ENCODE results near the gene FYB1.

The FYB1 gene

DNA sequence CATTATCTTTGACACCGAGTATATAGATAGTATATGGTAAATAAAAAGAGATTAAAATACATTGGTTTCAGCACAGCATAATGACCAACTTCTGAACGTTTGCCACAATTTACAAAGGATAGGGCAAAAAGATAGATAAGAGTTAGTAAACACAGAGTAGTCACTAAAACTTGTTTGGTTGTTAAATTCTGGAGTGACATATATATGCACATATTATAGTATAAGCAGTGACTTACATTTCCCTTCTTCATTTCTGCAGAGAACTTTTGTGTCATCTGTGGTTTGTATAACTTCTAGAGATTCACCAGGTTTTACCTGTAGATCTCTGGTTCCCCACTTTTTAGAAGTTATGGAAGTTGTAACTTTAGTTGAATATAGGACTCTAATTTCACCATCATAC is 100.7 kb downstream of the FYB1 start:
- no peak for DNase-seq (ENCODE audit: low read depth)

DNA sequence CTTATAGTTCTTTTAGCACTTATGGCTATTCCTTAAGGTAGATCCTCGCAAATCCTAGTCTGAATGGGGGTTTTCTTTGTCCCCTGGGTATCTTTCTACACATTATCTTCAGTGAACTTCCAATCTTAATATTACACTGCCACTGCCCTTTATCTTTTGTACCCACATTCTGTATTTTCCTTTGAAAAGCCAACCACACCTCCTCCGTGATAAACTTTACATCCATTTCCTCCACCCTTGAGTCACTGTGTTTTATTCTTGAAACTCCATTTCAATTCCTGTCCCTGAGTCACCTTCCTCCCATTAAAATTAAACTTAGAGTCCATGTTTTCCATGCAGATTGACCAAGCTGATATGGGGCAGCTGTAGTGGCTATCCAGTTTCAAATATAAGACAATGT is 102.0 kb downstream of the FYB1 start:
- no peak for DNase-seq (ENCODE audit: low read depth)

DNA sequence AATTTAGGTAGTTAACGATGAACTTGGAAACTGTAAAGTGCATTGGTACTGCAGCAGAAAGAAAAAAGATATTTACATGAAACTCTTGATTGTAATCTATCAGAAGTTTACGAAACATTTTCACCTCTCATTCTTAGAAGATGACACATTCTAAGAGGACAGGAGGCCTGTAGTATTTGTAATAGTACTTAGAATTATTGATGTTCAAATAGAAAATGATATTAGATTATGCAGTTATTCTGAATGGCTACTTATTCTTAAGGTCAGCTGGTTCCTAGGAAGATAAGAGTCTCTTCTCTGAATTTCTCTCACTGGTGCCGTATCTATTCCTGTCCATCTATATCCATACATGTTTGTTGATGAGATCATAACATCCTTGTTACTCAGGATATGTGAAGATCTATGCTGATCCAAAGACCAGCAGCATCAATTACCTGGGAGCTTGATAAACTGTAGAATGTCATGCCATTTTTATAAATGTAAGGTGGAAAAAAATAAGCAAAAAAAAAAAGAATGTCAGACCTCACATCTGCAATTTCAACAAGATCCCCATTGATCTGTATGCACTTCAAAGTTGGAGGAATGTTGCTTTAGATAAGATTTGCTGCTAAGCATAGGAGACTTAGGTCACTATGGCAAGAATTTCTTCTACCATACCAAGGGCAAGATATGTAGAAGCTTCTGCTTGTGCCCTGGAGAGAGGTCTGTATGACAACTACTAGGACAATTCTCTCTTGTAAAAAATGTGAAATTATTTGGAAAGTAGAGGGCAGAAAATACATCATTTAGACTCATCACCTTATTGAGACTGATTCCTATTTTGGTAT is 102.8 kb downstream of the FYB1 start:
- DNase-seq (ENCODE audit: low read depth), result no peak

DNA sequence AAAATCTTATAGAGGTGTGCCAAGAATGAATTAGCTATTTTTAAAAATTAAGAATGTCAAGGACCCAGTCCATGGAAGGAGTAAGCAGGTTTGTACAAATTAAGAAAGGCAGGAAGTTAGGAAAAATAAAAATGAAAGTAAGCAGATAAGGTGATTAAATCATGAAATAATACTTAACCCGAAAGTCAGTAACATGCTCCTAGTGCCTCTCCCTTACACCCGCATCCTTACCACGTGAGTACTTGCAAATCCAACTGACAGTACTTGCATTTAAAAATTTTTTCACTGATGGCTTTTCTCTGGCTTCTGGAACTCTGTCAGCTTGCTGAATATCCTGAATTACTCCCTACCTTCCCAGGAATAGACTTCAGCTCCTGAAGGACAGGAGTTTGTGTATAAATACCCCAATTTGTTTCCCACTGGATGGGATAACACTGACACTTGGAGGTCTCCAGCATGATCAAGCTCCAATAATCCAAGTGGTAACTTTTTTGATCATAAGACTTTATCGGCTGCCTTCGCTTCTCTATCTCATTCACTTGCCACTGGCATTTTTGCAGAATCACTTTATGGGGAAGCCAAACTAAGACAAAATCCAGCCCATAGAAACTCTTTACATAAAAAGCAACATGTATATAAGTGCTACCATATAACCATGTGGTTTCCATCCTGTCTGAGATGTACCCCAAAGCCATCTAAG is 103.6 kb downstream of the FYB1 start:
- DNase-seq (ENCODE audit: low read depth), result no peak

DNA sequence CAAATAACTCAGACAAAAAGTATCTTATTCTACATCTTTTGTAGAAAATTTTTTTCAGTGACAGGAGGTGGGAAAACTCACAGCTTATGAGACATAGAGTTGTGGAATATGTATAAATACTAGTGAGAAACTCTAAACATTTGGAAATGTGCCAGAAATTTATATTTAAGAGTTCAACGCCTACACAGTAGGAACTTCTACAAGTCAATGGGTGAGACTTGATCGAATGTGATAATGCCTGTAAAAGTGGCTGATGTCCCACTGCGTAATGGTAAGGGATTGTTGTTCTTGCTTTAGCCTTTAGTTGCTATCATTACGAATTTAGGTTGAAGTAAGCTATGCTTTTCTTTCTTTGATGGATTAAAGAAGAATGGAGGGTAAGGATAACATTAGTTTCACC is 105.2 kb downstream of the FYB1 start:
- no peak for DNase-seq (ENCODE audit: low read depth)

DNA sequence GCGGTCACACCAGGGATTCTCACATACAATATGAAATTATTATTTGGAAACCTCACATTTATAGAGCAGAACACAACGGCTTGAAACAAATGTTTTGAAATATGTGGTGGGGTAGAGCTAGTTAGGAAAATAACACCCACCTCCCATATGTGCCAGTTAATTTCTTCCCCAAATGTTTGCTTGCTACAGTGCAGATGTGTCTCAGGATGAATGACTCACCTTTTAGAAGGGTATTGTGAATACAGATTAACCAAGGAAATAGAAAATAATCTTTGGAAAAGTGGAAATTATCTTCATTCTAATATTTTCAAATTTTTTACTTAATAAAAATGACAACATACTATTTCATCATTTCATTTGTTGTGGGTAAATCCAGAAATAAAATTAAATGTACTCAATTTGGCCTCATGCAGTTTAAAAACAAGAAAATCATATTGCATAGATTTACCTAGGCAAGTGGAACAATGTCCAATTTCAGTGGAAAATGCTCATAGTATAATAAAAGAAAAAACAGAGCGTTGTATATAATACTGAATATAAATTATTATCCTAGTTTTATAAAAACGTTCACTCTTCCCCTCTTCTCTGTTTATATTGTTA is 105.9 kb downstream of the FYB1 start:
- no peak for DNase-seq (ENCODE audit: low read depth)

DNA sequence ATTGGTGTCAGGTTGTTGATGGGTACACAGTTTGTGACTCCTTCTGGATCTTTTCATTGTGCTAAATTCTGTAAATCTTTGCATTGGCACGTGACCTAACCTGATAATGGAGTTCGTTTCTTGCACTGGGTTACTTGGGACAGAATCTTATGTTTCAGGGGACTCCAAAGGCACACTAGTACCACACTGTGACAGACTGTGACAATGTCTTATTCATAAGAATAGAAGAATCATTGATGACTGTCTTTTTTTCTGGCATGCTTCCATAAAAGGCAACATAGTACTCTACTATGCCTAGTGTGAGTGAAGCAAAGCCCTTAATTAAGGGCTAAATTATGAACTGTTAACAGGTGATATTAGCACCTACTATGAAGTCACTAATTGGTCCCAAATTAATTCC is 109.8 kb downstream of the FYB1 start:
- DNase-seq (ENCODE audit: low read depth), result no peak

DNA sequence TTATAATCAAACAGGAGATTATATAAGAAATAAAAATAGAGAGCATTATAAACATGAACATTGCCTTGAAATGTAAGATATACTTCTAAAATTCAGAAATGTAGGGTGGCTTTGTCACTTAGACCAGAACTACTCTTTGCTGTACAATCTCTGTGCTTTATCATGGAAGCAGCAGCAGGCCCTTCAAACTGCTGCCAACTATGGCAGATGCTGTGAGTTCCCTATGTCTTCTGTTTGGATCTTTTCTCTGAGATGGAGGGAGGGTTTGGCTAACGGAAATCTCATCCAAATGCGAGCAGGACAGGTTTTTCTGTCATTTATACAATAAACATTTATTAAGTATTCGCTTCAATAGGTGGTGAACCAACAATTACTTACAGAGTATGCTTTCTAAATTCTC is 110.4 kb downstream of the FYB1 start:
- DNase-seq (ENCODE audit: low read depth), result no peak

DNA sequence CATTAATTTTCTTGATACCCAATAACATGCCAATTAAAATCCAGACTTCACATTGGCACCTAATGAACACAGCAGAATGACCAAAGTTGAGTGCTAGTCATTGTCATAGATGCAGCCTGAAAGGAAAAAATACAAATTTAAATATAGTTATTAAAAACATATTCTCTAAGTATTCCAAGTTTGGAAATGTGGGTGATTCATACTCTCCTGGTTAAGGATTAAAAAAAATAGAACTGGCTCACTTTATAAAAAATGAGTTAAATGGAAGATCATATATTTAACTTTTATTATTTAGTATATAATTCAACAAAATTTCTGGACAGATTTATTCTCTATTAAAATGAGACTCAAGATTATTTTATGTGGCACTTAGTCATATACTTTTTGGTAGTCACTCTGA is 112.0 kb downstream of the FYB1 start:
- DNase-seq (ENCODE audit: low read depth), result no peak

DNA sequence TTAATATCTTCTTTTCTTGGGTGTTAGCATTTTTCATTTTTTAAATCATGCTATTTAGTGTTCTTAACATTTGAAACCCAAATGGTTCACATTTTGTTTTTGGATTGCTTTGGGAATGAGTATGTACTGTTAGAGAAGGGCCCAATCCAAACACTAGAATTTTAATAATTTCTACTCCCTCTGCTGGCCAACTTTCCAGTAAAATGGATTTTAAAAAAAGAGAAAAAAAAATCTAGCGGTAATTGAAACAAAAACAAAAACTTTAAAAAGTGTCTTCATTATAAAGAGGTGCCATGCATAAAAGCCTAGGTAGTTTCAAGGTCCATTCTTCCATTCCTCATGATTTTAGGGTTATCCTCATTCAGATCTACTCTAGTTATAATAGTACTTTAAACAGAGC is 113.0 kb downstream of the FYB1 start:
- no peak for DNase-seq (ENCODE audit: low read depth)

DNA sequence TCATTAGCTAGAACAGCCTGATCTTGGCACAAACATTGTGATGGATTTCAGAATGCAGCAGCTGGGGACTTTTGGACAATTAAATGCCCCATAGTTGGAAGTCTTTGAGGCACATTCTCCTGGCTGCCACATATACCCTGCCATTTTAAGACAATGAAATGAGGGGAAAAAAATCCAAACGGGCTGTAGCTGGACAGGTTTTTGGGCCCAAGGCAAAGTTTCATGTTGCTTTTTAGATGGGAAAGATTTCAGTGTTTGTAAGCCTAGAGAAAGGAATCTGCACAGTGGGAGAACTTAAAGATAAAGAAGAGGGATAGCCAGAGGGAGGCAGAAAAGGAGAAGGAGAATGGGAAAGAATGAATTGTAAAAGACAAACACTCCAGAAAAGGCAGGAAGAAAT is 115.1 kb downstream of the FYB1 start:
- no peak for DNase-seq (ENCODE audit: low read depth)

DNA sequence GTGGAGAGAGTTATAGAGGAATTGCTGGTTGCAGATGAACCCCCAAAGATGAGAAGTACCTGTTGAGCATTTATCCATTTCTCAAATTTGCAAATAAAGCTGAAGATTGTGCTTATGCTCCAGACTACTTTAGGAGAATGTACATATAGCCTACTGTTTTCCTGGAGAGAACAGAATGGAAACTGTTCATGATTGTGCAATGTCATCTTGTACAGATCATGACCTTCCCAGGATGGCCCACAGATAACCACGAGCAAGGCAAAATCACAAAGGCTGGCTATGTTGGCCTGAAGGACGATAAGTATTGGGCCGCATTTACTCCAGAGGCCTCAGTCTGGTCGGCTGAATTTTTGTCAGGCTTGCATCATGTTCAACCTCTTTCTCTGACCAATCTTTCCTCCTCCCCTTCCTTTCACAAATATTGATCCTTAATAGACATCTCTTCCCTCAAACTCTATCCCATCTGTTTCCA is 116.6 kb downstream of the FYB1 start:
- no peak for DNase-seq (ENCODE audit: low read depth)

DNA sequence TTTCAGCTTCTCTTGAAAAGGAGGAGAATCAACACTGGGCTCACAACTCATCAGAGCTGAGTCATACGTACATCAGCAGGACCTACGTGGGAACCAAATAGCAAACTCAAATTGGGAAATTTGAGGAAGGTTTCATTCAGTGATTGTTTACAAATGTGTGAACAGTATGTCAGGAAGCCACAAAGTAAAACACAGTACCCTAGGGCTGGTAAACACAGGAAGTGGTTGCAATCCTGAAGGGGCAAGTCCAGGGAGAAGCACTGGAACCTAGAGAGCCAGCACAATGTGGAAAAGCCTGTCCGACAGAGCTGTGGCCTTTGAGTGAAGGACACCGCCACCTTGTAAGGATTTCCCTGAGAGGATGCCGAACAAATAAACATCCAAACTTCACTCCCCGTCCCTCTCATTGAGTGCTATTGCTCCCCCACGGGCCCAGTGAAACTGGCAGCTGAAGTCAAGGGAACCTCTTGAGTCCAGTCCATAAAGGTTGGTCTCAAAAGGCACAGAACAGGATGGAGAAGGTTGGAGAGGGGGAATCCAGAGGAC is 118.4 kb downstream of the FYB1 start:
- no peak for DNase-seq (ENCODE audit: low read depth)

DNA sequence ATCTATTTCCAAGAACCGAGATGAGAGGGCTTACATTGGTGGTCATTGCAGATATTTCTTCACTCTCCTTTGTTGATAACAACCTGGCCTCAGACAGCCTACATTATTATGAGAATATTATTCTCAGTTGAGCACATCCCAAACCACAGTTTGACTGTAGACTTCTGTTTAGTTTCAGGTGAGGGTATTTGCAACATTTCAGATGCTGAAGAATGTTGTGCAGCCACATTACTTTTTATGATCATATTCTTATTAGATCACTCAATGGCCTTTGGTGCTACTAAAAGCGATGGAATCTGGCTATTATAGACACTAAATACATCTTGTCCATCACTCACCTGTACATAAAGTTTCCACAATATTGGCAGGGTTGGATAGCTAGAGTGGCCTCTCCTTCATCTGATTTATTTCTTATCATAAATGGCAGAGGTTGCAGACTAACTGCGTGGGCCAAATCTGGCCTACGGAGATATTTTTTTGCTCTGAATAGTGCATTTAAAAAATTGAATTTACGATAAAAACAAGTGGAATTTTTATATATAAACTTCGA is 119.0 kb downstream of the FYB1 start:
- DNase-seq (ENCODE audit: low read depth), result no peak

DNA sequence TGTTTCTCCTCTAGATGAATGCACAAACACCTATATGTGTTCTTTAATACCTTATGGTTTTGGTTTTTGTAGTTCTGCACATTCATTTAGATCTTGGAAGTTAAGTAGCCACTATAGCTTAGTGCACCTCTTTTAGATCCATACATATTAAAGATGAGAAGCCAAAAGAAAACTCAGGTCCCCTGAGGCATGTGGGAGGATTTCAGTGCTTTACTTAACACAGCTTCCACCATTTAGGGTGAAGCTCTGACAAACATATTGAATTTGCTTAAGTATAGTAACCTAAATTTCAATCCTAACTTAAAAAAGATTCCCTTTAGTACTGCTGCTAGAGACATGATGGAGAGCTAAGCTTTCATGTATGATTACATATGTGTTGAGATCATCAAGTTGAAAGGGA is 119.5 kb downstream of the FYB1 start:
- DNase-seq (ENCODE audit: low read depth), result no peak

DNA sequence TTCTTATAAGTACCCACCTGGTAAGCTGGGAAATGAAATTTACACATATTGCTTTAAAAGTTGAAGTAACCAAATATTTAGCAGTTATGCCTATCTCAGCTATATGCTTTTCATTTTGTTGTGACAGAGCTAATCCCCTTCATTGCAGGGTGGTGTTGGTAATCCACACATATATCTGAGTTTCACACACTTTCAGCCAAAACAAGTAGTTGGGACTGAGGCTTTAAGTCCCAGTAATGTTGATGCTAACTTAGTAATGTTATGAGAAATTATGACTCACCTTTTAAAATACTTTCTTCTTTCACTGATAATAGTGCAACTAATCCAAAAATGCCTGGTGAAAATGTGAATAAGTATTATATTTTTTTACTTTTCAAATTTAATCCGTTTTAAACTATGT is 126.0 kb downstream of the FYB1 start:
- DNase-seq (ENCODE audit: low read depth), result no peak

DNA sequence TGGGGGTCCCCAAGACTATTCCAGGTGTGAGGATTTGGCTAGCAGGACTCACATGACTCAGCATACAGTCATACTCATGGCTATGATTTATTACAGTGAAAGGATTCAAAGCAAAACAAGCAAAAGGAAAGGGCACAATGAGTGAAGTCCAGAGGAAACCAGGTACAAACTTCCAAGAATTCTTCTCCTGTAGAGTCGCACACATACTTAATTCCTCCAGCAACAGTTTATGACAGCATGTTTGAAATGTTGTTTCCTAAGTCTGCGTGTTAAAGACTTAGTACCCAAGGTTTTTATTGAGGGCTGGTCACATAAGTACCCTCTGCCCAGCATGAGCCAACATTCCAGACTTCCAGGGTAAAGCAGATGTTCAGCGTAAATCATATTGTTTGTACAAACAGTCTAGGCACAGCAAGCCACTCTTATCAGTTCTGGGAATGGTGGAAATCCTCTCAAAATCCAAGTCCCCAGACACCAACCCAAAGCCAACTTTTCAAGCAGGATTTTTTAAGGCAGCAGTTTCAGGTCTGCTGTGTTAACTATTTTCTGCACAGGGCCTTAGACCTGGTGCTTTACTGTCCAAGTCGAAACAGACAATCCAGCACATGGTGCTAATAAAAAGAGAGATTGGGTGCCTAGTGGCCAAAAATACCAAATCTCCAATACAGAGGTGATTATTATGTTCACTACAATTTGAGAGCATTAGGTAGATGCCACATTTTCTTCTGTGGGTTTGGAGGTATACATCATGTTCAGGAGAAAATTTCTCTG is 126.6 kb downstream of the FYB1 start:
- DNase-seq (ENCODE audit: low read depth), result no peak

DNA sequence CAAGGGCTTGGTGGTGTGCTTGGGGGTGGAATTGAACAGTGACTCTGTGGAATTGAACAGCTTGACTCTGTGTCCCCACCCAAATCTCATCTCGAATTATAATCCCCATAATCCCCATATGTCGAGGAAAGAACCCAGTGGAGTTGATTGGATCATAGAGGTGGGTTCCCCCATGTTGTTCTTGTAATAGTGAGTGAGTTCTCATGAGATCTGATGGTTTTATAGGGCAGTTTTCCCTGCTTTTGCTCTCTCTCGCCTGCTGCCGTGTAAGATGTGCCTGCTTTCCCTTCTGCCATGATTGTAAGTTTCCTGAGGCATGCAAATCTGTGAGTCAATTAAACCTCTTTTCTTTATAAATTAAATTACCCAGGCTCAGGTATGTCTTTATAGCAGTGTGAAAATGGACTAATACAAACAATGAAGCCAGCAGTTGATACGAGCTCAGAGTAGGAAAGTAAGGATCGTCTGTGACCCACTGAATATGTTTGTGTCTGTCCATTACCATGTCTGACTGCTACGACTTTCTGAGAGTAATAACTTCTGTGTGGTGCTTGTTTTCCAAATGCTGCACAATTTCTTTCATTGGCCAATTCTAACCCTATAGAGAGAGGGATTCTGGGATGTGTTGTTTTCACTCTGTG is 127.3 kb downstream of the FYB1 start:
- DNase-seq (ENCODE audit: low read depth), result no peak

DNA sequence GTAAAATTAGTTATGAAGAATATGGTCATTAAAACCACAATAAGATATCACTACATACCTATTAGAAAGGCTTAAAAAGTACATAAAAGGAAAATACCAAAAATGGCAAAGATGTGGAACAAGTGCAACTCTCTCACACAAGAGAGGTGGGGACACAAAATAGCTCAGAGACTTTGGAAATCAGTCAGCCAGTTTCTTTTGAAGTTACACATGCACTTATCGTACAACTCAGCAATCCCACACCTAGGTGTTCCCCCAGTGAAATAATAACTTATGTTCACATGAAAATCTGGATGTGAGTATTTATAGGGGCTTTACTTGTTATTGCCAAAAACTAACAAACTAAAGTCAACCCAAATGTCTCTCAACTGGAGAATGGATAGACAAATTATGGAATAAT is 135.4 kb downstream of the FYB1 start:
- no peak for DNase-seq (ENCODE audit: low read depth)

DNA sequence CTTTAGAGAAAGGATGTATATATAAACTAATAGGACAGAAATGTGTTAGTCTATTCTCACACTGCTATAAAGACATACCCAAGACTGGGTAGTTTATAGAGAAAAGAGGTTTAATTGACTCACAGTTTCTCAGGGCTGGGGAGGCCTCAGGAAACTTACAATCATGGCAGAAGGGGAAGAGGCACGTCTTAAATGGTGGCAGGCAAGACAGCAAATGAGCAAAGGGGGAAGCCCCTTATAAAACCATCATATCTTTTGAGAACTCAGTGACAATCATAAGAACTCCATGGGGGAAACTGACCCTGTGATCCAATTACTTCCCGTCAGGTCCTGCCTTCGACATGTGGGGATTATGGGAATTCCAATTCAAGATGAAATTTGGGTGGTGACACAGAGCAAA is 136.4 kb downstream of the FYB1 start:
- no peak for DNase-seq (ENCODE audit: low read depth)

DNA sequence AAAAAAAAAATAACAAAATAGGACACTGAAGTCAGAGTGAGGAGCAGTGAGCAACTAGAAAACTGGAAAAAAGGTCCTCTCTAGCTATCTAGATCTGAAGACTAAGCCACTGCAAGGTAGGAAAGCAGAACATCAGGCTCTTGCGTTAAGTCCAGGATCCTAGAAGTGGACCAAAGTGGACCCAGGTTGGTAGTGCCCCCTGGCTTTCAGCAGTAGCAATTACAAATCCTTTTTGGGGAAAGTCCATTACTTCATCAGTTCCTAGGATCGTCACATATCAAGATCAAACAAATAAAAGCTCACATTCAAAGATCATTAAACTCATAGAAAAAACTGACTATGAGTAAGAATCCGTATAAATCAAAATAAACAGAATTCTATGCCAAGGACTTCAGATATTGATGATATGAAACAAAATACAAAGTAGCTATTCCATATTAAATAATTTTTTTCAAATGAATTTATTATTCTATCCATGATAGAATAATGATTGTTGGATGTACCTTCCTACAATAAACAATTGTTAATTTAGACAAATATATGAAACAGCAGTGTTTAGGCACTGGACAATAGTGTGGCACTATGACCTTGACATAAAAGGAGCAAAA is 138.7 kb downstream of the FYB1 start:
- no peak for DNase-seq (ENCODE audit: low read depth)

All from stimulated activated CD8-positive, alpha-beta memory T cell treated with anti-CD3 and anti-CD28 coated beads, Interleukin-15, amount 100 ng/mL, for 1 hour (primary cell).